Hindlimb muscle (tissue), 1 donor: ENCODE results near the gene HMCN1. TPM values are rescaled to one million over a fixed set of nuclear protein-coding genes. Genes with fewer than 3 reads are reported as not detected.
A peak's percentile ranks its signal among the peaks of the same experiment; 100 is the strongest.

ENCODE experiments used
- DNase-seq: peaks from one replicate; pipeline ENCODE4 v3.0.0-alpha.2; 2013
- polyA plus RNA-seq: library from polyadenylated mRNA; unstranded; fragments of 120-200 nt; gene quantifications from one replicate; pipeline ENCODE4 v1.2.1, GENCODE V29; 2013; ENCODE audit not compliant: insufficient read length

Gene HMCN1
- polyA plus RNA-seq, 1 donor = 3.9 TPM

- DNase-seq = no peak
Observed at GRCh38 chr1:185914089-185914488, 179.9 kb downstream of the HMCN1 start.

- no peak for DNase-seq
Observed at GRCh38 chr1:185916861-185917260, 182.7 kb downstream of the HMCN1 start.

DNA sequence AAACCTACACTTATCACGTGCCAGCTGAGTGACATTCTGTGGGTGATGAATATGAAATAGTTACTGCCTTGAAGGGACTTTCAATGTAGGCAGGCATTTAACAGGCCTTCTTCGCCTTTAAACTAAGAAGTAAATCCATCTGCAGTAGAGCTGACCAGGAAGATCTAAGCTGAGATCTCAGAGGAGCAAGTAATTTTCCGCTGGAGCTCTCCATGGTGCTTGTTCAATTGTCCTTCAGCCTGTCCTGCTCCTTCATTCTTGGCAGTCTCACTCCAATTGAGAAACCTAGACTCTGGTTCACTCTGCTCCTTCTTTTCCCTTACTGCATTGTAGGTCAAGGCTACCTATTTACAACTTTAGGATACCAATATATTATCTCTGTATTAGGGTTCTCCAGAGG is 183.5 kb downstream of the HMCN1 start:
- DNase-seq = peak; percentile 50

DNA sequence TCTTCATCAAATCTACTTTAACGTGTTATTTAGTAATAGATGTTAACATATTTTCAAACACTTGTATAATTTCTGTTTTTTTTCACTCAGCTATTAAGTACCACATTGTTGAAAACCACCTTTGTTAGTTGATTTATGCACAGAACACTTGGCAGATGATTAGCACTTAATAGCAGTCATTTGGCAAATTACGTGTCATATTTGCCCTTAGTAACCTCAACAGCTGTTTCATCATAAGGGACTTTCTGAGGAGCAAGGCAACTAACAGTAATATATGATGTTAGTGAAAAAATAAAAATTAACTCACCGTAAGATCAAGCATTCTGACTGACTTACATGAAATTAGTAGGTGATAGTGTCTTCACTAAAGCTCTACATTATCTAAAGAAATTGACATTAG is 186.4 kb downstream of the HMCN1 start:
- no peak for DNase-seq

GRCh38 chr1:185921636-185922035 is 187.4 kb downstream of the HMCN1 start:
- DNase-seq = no peak

DNA sequence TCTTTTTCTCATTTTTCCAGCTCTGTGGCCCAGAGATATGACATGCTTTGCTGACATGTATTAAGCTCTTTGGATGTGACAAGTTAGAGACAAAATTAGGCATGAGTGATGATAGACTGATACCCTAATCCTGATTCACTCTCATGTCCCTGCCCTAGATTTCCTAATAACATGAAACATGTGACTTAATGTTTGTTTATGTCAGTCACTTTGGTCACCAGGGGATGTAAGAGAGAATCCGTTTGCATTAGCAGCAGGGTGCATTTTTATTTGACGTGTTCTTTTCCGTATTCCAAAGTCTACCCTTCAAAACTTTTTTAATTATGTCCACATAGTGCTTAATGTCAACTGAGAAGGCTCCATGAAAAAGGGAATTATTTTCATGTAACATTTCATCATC is 192.4 kb downstream of the HMCN1 start:
- no peak for DNase-seq

DNA sequence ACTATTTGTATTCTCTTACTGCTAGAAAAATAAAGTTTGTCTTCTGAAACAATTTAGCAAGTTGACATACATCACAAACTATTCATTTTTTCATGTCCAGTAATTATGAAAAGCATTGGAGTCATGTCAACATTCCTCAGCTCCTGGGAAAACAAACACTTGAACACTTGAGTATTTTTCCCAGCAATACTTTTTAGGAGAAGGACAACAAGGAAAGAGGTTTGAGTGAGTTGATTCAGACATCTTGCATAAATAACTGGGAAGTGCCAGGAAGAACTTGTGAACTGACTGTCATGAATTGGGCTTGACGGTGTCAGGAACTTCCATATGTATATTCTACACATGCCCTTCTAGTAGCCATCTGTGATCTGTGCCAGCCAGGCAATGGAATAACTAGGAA is 195.6 kb downstream of the HMCN1 start:
- DNase-seq = no peak

GRCh38 chr1:185931438-185931837 is 197.2 kb downstream of the HMCN1 start:
- DNase-seq = no peak

- no peak for DNase-seq
Observed at GRCh38 chr1:185933580-185933979, 199.4 kb downstream of the HMCN1 start.

DNA sequence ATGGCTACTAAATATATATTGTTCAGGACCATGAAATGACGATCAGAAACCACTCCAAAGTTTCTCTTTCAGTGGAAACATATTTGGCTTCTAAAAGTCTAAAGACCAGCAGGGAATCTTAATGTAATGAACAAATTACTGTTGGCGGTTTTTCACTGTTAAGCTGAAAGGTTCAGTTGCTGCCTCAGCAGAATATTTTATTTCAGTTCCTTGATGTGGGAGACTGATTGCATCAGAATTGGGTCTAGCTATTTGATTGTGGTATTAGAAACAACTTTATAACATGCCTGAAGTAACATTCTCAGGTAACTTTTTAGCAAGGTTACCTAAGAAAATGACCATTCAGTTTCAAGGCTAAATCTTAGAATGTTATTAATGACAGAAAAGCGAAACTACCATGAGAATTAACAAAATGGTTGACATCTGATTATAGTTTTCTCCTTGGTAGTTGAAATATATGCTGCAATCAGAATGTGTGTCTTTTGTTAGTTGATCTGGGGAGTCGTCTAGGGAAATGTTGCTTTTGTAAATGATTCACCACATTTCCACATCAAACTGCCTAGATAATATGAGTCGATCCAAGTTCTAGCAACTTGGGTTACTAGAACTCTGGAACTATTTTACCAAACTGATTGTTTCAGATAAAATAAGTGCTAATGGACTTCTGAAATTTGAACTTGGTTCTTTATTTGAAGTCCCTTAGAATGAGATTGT is 200.4 kb downstream of the HMCN1 start:
- DNase-seq = no peak

GRCh38 chr1:185935360-185935759 is 201.2 kb downstream of the HMCN1 start:
- DNase-seq = no peak

- no peak for DNase-seq
Observed at GRCh38 chr1:185936641-185937040, 202.4 kb downstream of the HMCN1 start.

DNA sequence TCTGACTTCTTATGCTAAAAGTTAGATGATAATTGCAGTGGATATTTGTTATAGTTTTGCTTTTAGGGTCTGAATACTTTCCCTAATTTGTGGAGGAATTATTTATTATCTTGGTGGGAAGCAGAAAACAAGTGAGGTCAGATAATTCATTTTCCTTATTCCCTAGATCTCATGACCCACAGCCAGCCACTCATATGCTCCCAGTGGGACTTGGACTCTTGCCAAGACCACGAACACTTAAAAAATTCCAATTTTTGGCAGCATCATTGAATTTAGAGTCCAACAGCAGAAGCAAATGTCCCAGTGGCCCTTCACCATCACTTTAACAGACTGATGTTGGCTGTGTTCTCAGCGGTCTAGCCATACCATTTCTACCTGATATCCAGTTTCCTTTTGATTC is 204.2 kb downstream of the HMCN1 start:
- DNase-seq = no peak

DNA sequence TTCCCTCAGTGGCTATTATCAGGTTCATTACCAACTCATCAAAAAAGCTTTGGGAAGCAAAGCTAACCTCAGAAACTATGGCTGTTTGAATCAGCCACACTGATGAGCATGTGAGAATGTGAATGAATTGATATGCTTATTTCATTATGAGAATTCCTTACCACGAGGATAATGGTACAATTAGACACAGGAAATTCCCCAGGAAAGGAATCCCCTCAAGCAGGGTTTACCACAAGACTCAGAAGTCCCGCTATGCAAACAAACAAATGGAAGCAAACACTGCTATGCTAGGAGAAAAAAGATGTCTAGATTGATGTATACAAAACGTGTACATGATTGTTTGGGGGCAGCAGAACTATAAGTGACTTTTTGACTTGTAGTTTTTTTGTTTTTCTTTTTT is 205.0 kb downstream of the HMCN1 start:
- no peak for DNase-seq

GRCh38 chr1:185942961-185943360 is 208.8 kb downstream of the HMCN1 start:
- no peak for DNase-seq

DNA sequence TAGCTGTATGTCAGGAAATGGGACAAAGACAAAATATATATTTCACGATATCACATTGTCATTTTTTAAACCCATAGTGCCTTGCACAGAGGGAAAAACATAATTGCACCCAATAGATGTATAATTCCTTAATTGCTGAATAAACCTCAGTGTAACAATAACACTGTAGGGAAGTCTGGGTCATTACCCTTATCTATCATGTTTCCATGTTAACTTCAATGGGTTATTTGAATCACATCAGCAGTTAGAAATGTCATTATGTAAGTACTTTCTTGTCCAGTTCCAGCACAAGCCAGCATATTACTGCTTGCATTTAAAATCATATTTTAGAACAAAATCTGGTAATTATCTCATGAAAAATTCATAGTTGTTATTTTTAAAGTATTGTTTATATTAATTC is 222.7 kb downstream of the HMCN1 start:
- no peak for DNase-seq

DNA sequence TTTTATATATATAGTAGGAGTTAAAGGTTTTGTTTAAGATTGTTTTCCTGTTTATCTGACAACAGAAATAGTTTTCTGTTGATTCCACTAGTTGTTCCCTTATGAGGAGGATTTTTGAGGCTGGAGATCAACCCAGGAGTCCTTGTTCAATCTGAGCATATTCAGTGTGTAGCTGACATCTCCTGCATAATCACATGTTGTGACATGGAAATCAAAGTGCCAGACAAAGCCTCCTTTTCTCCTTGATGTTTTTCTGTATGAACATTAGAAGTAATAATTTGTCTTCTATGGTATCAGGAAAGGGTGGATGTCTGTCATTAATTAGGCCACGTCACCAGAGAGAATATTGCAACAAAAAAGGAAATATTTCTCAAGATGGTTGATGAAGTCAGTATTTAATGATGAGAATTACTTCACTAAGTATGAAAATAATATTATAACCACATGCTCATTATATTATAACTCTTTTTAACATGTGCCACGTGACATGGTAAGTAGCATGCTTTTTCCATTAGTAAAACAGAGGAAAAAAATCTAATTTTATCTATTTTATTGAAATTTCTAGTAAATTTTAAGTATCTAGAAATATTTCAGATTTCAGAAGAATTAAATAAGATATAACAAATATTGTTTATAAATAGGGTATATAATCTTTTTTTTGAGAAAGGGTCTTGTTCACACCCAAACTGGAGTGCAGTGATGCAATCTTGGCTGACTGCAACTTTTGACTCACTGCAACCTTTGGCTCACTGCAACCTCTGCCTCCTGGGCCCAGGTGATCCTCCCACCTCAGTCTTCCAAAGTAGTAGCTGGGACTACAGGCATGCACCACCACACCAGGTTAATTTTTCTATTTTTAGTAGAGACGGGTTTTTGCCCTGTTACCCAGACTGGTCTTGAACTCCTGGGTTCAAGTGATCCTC is 223.5 kb downstream of the HMCN1 start:
- no peak for DNase-seq

DNA sequence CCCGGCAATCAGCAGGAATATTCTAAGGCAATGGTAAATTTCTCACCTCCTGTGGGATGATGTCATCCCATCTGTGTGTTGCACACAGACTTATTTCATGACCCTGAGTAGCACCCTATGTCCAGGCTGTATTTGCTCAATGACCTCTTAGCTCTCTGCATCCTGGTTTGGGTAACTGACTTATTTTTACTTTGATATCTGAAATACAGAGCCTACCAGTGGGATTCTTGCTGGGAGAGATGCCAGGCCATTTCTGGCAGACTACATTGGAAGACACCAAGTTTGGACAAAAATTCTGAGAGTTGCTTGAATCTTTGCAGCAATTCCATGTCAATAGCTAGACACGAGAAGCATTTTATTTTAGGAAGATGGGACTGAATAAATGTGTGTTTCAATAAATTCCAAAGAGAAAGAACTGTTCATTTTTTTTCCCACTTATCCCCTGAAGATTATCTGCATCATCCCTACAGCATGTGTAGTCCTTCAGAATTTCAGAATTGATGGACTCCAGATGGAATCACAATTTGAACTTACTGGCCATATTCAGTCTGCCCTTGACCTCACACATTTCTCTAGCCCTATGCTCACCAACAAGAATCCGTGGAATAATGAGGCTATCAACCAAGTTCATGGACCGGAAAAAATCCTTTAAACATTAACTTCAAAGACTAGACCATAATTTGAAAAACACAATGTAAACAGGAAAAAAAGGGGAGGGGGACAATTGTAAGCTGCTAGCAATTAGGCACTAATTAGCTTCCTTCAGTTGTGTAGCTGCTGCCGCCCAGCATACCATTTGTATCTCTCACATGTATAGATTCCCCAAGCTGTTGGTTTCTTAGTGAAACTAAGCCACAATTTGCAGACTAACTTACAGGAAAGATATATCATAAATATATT is 226.5 kb downstream of the HMCN1 start:
- peak; percentile 66 for DNase-seq

- no peak for DNase-seq
Observed at GRCh38 chr1:185961664-185962063, 227.5 kb downstream of the HMCN1 start.

- no peak for DNase-seq
Observed at GRCh38 chr1:185964946-185965345, 230.8 kb downstream of the HMCN1 start.

DNA sequence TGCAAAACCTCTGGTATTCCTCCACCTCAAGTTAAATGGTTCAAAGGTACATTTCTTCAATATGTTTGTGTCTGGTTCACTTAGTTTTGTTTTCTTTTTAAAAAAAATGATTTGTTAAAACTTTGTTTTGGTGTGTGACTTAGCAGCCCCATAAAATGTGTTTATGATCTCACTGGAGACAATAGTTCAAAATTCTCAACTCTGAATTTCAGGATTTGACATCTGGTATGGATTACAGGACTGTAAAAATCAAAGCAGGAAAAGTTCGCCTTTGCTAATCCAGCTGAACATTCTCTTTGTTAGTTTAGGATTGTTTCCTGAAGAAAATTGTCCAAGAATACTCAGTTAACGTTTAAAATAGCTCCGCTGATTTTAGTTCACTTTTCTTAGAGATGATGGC is 231.7 kb downstream of the HMCN1 start:
- DNase-seq = peak; percentile 42

GRCh38 chr1:185966471-185966870 is 232.3 kb downstream of the HMCN1 start:
- DNase-seq = peak; percentile 22

DNA sequence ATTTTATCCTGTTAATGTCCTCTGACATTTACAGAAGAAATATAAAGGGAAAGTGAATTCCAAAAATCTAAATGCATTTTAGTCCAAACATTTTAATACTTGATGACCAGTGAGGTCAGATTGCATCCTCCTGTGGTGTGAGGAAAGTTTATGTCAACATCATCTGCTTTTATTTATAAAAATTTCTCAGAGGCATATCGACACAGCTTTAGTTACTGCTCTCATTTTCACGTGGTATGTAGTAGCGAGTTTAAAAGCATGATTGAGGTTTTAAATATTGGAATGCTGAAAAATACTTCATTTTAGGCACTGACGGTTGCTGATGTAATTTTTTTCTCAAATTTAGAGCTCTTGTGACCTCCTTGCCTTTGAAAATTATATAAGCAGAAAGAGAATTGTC is 234.8 kb downstream of the HMCN1 start:
- peak; percentile 18 for DNase-seq
